Stimulated activated CD8-positive, alpha-beta memory T cell treated with anti-CD3 and anti-CD28 coated beads, Interleukin-15, amount 100 ng/mL, for 24 hours (primary cell): Measurements from ENCODE around the gene PKD2.

Experiments used
- DNase-seq: peaks from one replicate; pipeline ENCODE4 v3.0.0-alpha.2; 2020; ENCODE audit warnings: low read depth

Gene PKD2

DNA sequence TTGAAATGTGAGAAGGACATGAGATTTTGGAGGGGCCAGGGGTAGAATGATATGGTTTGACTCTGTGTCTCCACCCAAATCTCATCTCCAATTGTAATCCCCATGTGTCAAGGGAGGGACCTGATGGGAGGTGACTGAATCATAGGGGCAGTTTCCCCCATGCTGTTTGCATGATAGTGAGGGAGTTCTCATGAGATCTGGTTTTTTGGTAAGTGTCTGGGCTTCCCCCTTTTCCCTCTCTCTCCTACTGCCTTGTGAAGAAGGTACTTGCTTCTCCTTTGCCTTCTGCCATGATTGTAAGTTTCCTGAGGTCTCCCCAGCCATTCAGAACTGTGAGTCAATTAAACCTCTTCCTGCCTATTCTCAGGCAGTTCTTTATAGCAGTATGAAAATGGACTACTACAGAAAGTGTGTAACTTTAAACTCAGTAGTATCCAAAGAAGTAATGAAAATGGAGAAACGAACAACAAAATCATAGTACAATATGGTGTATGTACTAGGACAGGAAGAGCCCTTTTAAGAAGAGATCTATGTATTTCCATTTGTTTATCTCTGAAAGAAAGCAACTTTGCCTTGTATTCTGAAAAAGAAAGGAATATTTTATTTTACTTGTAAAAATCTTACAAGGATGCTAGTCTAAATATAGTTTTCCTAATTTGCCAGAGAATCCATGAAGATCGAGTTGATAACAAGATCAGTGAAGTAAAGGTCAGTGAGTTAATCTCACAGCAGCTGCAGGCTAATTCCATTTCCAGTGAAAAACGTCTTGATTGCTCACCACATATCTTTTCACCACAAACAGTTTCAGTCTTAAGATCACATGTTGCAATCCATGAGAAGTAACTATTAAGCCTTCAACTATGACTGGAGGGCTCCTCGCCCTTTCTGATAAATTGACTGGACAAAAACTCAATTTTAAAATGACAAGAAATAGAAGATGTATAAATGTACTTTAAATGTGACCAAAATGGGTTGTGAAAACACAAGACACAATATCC is 20.5 kb downstream of the PKD2 start:
- no peak for DNase-seq

DNA sequence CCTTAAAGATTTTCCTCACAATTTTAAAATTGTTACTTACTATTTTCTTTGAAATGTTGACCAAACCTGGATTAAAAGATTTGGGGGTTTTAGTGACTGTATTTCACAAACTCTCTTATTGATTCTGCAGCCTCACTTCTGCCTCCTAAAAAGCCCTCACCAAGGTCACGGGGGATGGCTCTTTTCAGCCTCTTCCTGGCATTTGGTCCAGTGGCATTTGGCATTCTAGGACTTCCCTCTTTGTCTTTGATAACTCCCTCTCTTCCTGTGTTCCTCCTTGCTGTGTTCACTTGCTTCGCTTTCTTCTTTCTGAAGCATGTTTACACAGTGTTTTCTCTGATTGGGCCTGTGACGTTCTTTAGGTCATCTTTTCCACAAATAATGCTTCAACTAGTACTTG is 21.5 kb downstream of the PKD2 start:
- no peak for DNase-seq

DNA sequence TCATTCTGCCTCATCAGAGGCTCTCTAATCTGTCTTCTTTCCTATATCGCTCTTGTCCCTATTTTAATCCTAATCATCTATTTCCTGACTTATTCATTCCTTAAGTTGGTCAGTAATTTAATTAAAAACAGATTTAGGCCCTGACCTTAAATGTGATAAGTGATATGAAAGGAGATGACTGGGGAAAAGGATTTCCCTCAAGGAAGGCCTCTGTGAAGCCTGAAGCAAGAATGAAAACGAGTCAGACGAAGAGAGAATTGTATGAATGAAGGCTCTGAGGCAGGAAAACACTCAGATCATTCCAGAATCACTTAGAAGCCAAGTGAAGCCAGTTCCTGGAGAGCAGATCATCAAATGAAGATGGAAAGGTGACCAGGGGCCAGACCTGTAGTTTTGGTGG is 22.1 kb downstream of the PKD2 start:
- no peak for DNase-seq

DNA sequence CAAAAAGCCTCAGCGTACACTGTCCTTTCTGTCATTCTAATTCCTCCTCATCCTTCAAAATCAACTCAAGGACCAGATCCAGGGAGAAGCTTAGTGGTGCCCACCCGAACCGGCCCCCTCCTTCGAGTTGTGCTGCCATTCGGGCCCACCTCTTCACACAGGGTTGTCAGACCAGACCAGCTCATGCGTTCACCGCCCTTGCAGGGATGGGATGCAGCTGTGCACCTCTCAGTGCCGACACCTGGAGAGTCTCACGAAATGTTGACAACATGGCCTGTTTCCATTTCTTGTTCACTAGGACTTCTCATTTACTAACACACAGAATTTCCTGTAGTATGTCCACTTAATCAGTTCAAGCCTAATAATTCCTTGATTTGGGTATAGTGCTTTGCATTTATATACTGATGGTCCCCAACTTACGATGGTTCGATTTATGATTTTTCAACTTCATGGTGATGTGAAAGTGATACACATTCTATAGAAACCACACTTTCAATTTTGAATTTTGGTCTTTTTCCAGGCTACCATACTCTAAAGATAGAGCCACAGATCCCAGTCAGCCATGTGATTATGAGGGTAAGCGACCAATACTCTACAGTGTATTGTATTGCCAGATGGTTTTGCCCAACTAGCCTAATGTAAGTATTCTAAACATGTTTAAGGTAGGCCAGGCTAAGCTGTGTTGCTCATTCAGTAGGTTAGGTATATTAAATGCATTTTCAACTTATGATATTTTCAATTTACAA is 23.3 kb downstream of the PKD2 start:
- DNase-seq: no peak

DNA sequence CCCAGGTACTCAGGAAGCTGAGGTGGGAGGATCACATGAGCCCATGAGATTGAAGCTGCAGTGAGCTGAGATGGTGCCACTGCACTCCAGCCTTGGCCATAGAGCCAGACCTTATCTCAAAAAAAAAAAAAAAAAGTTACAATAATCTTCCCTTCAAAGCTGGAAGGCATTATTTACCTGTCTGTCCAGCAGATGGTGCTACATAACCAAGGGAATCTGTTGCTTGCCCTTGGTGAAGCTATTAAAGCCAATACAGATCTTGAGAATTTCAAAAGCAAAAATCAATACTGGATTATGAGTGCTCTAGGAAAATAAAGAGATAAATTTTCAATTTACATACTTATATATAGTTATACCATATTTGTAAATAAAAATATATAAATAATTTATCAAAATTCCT is 25.9 kb downstream of the PKD2 start:
- no peak for DNase-seq

DNA sequence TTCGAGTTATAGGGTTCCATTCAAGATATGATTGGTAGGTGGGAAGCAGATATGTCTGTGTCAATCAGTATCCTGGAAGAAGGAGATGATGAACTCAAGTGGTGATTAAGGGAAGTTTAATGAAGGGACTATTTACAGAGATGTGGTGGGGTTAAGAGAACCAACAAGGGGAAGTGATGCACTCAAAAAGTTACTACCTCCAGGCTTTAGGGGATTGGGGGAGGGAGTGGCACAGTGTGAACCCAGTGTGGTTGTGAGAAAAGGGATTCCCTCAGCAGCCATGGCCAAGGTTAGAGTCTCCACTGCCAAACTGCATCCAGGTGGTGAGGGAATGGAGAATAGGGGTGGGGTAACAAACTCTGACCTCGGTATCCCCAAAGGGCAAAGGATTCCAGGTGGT is 27.9 kb downstream of the PKD2 start:
- no peak for DNase-seq

DNA sequence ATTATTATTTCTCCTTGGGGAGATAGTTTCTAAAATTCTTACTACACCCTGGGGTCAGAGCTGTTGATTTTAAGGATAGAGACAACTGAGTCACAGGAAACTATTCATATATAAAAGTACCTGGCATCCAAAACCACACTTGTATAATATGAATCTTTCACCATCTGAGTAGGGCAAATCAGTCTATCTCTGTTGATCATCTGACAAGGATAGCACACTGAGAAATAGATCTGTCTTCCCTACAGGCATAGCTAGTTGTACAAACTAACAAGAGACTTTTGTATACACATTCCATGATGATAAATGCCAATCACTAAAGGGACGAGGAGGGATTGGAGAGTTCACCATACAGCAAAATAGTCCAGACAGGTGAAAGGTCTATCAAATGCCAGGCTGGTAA is 30.0 kb downstream of the PKD2 start:
- DNase-seq: no peak

DNA sequence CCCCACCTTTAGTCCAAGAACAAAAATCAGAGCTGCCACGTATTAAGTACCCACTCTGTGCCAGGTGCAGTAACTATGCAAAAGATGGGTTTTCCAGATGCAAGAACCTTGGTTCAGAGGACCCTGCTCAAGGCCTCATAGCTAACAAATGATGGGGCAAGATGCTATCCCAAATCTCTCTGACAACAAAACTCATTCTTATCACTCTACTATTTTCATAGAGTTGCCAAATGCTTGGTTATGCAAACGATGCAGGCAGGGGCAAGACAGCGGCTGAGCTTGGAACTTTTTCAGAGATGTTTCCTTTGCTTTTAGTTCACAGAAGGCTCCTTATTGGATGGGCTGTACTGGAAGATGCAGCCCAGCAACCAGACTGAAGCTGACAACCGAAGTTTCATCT is 30.5 kb downstream of the PKD2 start:
- no peak for DNase-seq

DNA sequence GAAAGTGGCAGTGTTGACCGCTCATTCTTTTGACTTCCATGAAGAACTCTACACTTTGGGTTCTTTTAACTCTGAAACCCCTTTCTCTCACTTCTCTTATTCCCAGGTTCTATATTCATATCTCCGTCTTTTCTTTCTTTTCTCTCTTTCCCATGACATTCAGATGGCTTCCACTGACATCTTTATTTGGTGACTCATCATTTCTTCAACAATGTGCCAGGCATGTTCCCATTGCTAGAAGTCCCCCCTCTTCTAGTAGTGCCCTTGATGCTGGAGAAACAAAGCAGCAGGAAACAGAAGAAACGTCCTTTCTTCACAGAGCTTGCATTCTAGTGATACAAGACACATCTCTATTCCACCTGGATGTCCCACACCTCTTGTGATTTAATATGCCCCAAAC is 33.3 kb downstream of the PKD2 start:
- DNase-seq: no peak

DNA sequence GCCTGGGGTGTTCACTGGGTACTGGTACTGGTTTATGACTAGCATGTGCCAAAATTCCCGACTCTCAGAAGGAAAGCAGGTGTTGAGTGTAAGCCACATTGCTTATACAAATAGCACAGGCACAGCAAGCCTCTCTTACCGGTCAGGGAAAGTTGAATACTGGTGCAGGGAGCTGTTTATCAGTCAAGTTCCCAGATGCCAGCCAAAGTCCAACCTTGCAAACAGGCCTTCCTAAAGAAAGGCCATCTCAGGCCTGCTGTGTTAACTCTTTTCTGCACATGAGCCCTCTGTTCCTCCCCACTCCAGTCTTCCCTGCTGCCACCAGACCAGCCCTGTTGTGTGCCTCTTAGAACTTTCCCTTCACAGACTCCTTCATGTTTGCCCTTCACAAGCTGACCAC is 34.2 kb downstream of the PKD2 start:
- DNase-seq: no peak

DNA sequence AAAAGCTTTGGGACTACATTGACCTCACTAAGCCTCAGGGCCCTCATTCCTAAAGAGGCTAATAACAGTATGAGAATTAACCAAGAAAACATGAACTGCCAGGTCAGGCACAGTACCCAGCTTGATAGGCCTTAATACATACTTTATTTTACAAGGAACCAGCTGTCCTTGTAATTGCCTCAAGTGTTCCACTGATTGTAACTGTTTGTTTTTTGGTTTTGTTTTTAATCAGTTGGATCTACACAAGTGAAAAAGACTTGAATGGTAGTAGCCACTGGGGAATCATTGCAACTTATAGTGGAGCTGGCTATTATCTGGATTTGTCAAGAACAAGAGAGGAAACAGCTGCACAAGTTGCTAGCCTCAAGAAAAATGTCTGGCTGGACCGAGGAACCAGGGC is 35.6 kb downstream of the PKD2 start:
- DNase-seq: no peak

DNA sequence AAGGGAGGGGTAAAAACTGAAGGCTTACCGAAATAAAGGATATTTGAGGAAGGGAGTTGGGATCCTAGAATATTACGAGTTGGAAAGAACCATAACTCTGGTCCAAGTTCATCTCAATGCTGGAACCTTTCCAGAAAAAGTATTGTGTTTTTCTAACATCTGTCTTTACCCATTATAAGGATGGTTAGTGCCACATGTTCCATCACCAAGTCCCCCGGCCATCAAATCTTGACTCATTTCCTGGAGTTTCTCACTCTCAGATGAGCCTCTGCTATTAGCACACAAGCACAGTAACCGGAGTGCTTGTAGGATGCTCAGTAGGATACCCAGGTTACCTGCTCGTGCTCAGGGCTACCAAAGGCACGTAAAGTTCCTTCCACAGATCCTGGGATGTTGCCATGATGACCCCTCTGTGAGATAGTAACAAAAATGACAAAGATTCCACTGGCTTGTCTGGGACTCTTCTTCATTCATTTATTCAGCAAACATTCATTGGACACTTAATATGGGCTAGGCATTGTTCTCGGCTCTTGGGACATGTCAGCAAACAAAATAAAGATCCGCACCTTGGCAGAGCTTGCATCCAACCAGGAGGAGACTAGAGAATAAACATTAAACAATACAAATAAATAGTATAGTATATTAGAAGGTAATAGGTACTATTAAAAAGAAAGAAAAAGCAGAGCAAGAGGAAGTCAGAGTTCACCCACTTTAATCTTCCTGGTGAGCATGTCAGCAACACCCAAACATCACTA is 36.3 kb downstream of the PKD2 start:
- no peak for DNase-seq

DNA sequence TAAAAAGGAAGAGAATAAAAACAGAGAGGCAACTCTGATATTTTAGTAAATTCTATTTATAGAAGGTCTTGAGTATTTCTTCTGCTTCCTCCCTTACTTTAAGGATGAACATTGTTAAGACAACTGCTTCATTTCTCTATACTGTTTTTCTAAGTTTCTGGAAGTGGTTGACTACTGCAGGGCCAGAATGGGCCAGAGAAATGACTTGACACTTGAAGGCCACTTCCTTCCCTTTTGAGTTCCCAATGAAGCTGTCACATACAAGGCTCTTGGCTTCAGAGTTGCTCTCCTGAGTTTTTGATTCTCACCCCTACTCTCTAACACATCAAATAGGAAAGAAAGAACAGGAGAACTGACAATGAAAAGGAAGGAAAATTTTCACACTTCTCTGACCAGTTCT is 37.6 kb downstream of the PKD2 start:
- DNase-seq: no peak

DNA sequence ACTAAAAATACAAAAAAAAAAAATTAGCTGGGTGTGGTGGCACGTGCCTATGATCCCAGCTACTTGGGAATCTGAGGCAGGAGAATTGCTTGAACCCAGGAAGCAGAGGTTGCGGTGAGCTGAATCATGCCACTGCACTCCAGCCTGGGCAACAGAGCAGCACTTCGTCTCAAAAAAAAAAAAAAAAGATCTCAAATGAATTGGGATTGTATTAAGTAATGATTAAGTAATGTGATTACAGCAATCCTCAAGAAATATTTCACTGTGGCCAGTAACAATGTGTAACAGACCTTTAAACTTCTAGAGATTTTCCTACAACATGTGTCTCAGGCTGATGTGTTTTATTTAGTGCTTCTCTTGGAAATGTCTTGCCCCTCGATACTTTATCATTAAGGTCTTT is 46.8 kb downstream of the PKD2 start:
- DNase-seq: no peak

DNA sequence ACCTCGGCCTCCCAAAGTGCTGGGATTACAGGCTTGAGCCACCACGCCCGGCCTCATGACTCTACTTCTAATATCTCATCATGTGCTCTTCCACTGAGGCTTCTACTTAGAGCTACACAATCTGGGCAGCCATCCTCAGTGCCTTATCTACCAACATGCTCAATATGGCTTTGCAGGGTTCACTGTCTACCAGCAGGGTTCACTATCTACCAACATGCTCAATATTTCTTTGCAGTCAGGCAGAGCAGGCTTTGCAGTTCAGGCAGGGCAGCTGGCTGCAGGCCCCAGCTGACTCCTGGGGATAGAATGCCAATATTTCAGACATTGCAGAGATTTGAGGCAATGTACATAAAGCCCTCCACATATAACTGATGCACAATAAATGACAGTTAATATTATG is 47.5 kb downstream of the PKD2 start:
- no peak for DNase-seq

DNA sequence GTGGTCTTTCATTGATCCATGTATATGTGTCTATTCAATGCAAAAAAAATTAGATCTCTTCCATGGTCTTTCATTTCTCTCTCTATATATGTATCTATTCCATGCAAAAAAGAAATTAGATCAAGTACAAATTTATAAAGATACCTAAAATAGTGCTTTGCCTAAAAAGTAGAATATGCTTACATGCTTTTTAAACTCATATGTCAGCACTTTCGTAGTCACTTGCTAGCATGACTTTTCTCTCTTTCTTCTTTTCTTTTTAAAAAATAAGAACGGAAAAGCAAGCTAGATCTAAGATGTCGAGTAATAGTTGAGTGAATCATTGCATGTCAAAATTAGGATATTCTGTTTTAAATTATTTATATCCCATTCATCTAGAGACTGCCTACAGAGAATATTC is 50.9 kb downstream of the PKD2 start:
- DNase-seq: no peak

DNA sequence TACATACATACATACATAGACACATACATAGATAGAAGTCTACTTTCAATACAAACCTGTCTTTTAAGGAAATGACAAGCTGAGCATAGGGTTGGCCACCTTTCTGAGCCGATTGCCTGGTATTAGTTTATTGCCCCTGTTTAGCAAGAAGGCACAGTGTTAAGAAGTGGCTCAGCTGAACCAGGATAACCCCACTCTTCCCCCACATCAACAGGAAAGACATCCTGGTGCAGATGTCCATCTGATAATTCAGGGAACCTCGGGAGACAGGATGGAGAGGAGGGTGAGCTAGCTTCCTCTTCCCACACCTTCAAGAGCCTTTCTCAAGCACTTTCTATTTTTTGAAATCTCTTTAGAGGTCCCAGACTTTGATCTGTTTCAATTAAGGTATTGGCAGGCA is 52.3 kb downstream of the PKD2 start:
- DNase-seq: no peak

DNA sequence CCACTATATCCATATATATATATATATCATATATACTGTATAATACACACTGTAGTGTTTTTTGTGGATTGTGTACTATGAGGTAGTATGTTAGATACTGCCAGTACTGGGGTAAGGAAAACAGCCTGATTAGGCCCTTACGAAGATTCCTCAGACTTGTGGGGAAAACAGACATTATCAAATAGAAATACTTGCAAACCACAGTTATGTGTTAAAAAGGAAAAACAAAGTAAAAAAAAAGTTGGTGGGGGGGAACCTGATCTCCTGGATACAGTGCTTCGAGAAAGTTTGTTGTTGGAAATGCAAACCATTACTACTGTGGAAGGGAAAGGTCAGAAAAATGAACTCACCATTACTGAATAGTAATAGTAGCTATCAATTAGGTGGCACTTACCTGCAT is 53.0 kb downstream of the PKD2 start:
- no peak for DNase-seq

DNA sequence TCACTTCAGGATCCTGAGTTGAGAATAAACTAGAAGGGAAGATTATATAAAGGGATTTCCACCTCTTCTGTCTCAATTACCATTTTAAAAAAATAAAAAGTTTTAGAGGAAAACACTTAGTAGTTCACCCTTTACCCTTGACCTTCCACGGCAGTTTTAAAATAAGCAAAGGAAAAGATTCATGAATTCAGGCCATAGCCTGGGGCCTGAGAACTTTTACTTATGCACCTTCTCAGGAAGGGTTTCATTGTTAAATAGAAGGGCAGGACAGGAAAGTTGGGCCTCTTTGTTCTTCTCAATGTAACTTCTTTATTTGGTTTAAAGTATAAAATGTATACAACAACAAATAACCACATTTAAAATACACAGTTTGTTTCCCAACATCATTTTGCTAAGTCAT is 54.9 kb downstream of the PKD2 start:
- no peak for DNase-seq

DNA sequence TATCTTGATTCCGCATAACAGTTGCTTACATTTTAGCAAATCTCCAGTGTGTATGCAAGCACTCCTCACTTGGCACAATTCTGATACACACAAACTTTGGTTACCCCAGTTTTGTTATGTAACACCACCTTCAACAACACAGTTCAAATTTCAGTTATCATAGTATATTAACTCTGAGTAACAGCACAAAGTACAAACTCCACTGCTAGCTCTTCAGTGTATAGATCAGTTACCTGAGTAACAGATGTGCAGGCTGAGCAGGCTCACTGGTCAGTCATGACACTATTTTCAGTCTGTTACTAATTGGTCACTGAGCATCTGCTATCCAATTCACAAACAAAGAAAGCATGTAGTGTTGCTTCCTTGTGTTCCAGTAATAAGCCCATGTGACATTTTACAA is 55.4 kb downstream of the PKD2 start:
- no peak for DNase-seq

DNA sequence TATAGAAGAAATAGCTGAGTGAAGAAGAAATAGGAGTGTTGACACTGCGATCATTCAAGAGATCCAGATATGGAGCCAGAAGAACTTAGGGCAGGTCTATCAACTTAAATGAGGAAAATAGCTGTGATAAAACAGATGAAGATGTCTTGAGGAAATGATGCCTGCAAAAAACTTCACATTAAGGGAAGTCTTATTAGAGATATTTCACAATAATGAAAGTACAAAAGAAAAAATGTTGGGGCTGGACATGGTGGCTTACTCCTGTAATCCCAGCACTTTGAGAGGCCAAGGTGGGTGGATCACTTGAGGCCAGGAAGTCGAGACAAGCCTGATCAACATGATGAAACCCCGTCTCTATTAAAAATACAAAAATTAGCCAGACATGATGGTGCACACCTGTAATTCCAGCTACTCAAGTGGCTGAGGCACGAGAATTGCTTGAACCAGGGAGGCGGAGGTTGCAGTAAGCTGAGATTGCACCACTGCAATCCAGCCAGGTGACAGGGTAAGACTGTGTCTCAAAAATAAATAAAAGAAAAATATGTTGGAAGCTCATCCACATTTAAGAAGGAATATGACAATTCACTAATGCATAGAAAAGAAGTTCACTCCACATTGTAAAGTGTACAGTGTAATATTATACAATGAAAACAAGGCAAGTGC is 56.3 kb downstream of the PKD2 start:
- DNase-seq: no peak

DNA sequence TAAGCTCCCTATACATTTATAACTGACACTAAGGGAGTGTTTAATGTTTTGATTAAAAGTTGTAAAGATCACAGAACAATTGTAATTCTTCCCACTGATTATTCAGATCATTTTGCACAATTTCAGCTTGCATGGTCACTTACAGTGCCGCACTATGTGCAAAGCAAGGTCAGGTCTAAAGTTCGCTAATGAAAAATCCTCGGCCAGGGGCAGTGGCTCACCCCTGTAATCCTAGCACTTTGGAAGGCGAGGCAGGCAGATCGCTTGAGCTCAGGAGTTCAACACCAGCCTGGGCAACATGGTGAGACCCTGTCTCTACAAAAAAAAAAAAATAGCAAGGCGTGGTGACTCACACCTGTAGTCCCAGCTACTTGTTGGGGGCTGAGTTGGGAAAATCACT is 57.0 kb downstream of the PKD2 start:
- DNase-seq: no peak
